Keratinocyte (primary cell): ENCODE results near the gene ADPRS. TPM values are rescaled to one million over a fixed set of nuclear protein-coding genes. Genes with fewer than 3 reads are reported as not detected.

Source experiments
- DNase-seq: peaks from one replicate; pipeline ENCODE4 v3.0.0-alpha.2; 2011; ENCODE audit warnings: low read depth, missing footprints, low spot score
- FAIRE-seq: peaks from 2 replicates; lab custom pipeline; 2011; peaks lifted over from hg19 to GRCh38; lab: Jason Lieb, UNC
- H2AFZ ChIP-seq: 2 replicates; pipeline ENCODE4 v1.6.0; 2012; ENCODE audit warnings: low read length, control low read depth, inconsistent platforms; ENCODE audit not compliant: control insufficient read depth
- H3K27ac ChIP-seq: 2 replicates; pipeline ENCODE4 v1.5.1; 2011; ENCODE audit warnings: low read length; ENCODE audit not compliant: control insufficient read depth, insufficient read depth
- H3K27me3 ChIP-seq: 3 replicates; pipeline ENCODE4 v1.6.0; 2011; ENCODE audit warnings: low read length; ENCODE audit not compliant: control insufficient read depth, insufficient read depth; ENCODE audit errors: extremely low read depth
- H3K36me3 ChIP-seq, 2 experiments: 2 replicates in 1 of 2; 3 replicates in 1 of 2; pipeline ENCODE4 v1.5.1; 2011; ENCODE audit warnings: low read length in 2 of 2, mild to moderate bottlenecking in 1 of 2; ENCODE audit not compliant: control insufficient read depth in 2 of 2, insufficient read depth in 2 of 2; ENCODE audit errors: extremely low read depth in 1 of 2
- H3K4me1 ChIP-seq: 3 replicates; pipeline ENCODE4 v1.5.1; 2011; ENCODE audit warnings: low read length; ENCODE audit not compliant: control insufficient read depth, insufficient read depth; ENCODE audit errors: extremely low read depth
- H3K4me2 ChIP-seq: 3 replicates; pipeline ENCODE4 v1.6.0; 2011; ENCODE audit warnings: low read depth, low read length; ENCODE audit not compliant: control insufficient read depth, insufficient read depth; ENCODE audit errors: extremely low read depth
- H3K4me3 ChIP-seq, 3 experiments: fragments of 200-600 bp in 1 of 3; sonication (generic) in 1 of 3; 2 replicates in 2 of 3; 3 replicates in 1 of 3; pipeline ENCODE4 v1.5.1; 2011 to 2016; ENCODE audit warnings: low read length in 3 of 3, mild to moderate bottlenecking in 3 of 3, control low read depth in 2 of 3, inconsistent platforms in 1 of 3, low read depth in 1 of 3, mixed read lengths in 1 of 3, mixed run types in 1 of 3, moderate library complexity in 1 of 3; ENCODE audit not compliant: control insufficient read depth in 2 of 3, insufficient read depth in 2 of 3; ENCODE audit errors: extremely low read depth in 1 of 3
- H3K79me2 ChIP-seq: 2 replicates; pipeline ENCODE4 v1.6.0; 2012; ENCODE audit warnings: low read length; ENCODE audit not compliant: control insufficient read depth, insufficient read depth
- H3K9ac ChIP-seq: 3 replicates; pipeline ENCODE4 v1.6.0; 2011; ENCODE audit warnings: low read length; ENCODE audit not compliant: control insufficient read depth, insufficient read depth; ENCODE audit errors: extremely low read depth
- H3K9me1 ChIP-seq: 3 replicates; pipeline ENCODE4 v1.6.0; 2011; ENCODE audit warnings: low read length; ENCODE audit not compliant: control insufficient read depth, insufficient read depth; ENCODE audit errors: extremely low read depth
- H3K9me3 ChIP-seq: 2 replicates; pipeline ENCODE4 v1.5.1; 2012; ENCODE audit warnings: low read depth, low read length; ENCODE audit not compliant: control insufficient read depth
- H4K20me1 ChIP-seq: 3 replicates; pipeline ENCODE4 v1.6.0; 2011; ENCODE audit warnings: low read length; ENCODE audit not compliant: control insufficient read depth, insufficient read depth; ENCODE audit errors: extremely low read depth
- EZH2 ChIP-seq: IDR thresholded peaks from one replicate; pipeline ENCODE4 v1.6.1; 2012; ENCODE audit warnings: inconsistent platforms, mild to moderate bottlenecking, low read length, moderate library complexity
- dilution Hi-C: fragments of 300-500 bp; cut with MboI; formaldehyde crosslinking; loops from one replicate; pipeline ENCODE4 v1.7.0; 2020; ENCODE audit warnings: low sequenced_read_pairs; ENCODE audit not compliant: extremely low pct_ligation_motif_present
- polyA plus RNA-seq, 5 experiments: library from polyadenylated mRNA; depleted of rRNA in 3 of 5; stranded (reverse) in 3 of 5; stranded (forward) in 1 of 5; unstranded in 1 of 5; fragments of >200 nt; gene quantifications; 1 replicate in 1 of 5; 2 replicates in 3 of 5; 3 replicates in 1 of 5; pipeline versions ENCODE4 v1.2.1 to v1.2.3, GENCODE V29; 2011 to 2012; ENCODE audit warnings: missing spikeins in 2 of 5, low read depth in 1 of 5, low replicate concordance in 1 of 5
- TF ChIP-seq, protein P1 (sequence below), 3 experiments: IDR thresholded peaks in 1 of 3; conservative IDR thresholded peaks in 1 of 3; optimal IDR thresholded peaks in 1 of 3; 2 replicates in 2 of 3; 3 replicates in 1 of 3; pipeline versions ENCODE3 to v1.5.1; 2011; ENCODE audit warnings: low read length in 3 of 3, mild to moderate bottlenecking in 3 of 3, moderate library complexity in 2 of 3, control low read depth in 1 of 3, inconsistent platforms in 1 of 3; ENCODE audit not compliant: insufficient read depth in 2 of 3; ENCODE audit errors: extremely low read depth in 1 of 3

The ADPRS gene
- polyA plus RNA-seq, 1 donor (not counting 4 experiments of a cell fraction or from before 2014, with no cell fraction given): 33.1 TPM

DNA sequence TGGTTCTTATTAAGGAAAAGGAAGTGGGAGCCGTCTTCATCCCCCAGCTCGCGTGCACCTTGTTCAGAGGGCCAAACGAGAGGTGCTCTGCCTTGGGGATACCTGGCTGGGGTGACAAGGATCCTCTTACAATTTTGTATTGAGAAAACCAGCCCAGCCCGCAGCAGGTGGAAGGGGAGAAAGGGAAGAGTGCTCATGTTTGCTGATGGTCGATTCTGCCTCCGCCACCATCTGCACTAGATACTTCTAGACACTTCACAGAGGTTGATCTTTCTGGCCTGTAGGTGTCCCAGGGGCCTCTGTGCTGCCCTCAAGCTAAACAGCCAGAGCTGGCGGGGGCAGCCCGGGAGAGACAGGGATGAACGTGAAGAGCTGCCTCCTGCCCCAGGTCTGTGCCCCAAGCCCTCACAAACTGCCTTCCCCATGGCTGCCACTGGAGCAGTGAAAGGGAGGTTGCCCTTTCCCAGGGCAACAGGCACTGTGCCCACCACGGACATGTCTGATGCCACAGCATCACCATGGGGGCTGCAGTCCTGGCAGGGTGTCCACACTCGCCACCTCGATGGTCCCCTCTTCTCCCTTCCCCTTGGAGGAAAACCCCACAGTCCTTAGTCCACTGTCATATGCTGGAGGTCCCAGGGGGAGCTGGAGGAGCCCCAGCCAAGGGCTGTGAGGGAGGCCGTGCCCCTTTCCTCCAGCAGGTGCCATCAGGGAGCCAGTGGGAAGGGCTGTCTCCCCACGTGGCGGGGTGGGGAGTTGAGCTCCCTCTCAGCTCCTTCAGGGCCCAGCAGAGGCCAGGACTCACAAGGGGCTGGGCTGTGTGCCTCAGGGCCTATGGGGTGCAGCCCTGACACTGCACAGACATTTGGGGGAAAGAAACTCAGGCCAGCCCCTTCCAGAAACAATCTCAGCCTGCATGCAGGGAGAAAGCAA, 8.1 kb downstream of the ADPRS start:
- Histone ChIP-seq H3K79me2 (peaks cover 6% of the 10 kb centered on the region), H3K36me3 (peaks cover 28 to 36% of the 10 kb centered on the region in 2 experiments), H3K4me3 (no peak overlapping the region), H3K27ac (no peak overlapping the region), H3K9me1 (peaks cover 2% of the 10 kb centered on the region), H3K4me1 (peaks cover 3% of the 10 kb centered on the region), H4K20me1 (no peaks in the 10 kb centered on the region), H3K9ac (no peak overlapping the region), H3K9me3 (no peaks in the 10 kb centered on the region), H3K4me2 (no peak overlapping the region), H3K27me3 (no peaks in the 10 kb centered on the region), H2AFZ (no peak overlapping the region)
- no peak for DNase-seq
- TF ChIP-seq, protein P1, sequence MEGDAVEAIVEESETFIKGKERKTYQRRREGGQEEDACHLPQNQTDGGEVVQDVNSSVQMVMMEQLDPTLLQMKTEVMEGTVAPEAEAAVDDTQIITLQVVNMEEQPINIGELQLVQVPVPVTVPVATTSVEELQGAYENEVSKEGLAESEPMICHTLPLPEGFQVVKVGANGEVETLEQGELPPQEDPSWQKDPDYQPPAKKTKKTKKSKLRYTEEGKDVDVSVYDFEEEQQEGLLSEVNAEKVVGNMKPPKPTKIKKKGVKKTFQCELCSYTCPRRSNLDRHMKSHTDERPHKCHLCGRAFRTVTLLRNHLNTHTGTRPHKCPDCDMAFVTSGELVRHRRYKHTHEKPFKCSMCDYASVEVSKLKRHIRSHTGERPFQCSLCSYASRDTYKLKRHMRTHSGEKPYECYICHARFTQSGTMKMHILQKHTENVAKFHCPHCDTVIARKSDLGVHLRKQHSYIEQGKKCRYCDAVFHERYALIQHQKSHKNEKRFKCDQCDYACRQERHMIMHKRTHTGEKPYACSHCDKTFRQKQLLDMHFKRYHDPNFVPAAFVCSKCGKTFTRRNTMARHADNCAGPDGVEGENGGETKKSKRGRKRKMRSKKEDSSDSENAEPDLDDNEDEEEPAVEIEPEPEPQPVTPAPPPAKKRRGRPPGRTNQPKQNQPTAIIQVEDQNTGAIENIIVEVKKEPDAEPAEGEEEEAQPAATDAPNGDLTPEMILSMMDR (optimal IDR thresholded peaks at IDR 0.05 in 1 of 3, IDR thresholded peaks at IDR 0.05 in 1 of 3, conservative IDR thresholded peaks at IDR 0.05 in 1 of 3; ENCODE audit: extremely low read depth in 1 of 3, insufficient read depth in 2 of 3, low read length in 3 of 3): peak; percentile 14 to 39 (median 23)
- TF ChIP-seq EZH2: no peak
- dilution Hi-C loops: no loop called here
- no peak for FAIRE-seq

DNA sequence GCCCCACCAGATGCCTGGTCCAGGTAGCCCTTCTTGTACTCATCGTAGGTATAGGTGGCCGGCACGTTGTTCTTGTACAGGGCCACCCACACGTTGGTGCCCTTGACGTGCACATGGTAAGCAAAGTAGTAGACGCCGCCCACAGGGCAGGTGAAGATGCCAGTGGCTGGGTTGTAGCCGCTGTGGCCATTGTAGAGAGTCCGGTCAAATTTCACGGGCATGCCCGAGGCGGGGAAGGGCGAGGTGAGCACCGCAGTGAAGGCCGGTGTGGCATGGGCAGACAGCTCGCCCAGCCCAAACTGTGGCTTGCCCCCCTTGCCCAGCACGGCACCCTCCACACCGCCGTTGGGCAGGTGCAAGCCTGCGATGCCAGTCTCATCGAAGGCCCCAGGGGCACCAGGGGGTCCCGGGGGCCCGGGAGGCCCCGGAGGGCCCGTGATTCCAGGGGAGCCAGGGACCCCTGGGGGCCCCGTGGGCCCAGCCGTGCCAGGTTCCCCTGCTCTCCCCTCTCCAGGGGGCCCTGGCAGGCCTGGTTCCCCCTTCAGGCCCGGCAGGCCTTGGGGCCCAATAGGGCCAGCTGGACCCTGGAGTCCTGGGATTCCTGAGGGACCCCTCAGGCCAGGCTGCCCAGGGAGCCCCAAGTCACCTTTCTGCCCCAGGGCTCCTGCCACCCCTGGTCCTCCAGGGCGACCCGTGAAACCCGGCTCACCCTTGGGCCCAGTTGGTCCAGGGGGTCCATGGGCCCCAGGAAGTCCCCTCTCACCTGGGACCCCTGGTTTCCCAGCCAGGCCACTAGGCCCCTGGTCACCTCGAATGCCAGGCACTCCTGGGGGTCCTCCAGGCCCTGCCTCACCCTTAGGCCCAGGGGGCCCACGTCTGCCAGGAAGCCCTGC, 9.2 kb downstream of the ADPRS start:
- Histone ChIP-seq H3K27me3 (no peaks in the 10 kb centered on the region), H3K9me3 (no peaks in the 10 kb centered on the region), H3K9me1 (peaks cover 2% of the 10 kb centered on the region), H3K4me2 (no peak overlapping the region), H3K79me2 (no peaks in the 10 kb centered on the region), H3K27ac (no peak overlapping the region), H3K4me3 (no peak overlapping the region), H3K4me1 (peaks cover 3% of the 10 kb centered on the region), H2AFZ (no peak overlapping the region), H3K9ac (no peak overlapping the region), H4K20me1 (no peaks in the 10 kb centered on the region), H3K36me3 (peaks cover 16 to 24% of the 10 kb centered on the region in 2 experiments)
- TF ChIP-seq, protein P1 (optimal IDR thresholded peaks at IDR 0.05 in 1 of 3, IDR thresholded peaks at IDR 0.05 in 1 of 3, conservative IDR thresholded peaks at IDR 0.05 in 1 of 3; ENCODE audit: extremely low read depth in 1 of 3, insufficient read depth in 2 of 3, low read length in 3 of 3): no peak
- no peak for TF ChIP-seq EZH2
- FAIRE-seq (no peak), DNase-seq (no peak)
- dilution Hi-C loops: no loop called here
